ENCODE data around the gene ADAMTS12. TPM values are rescaled to one million over a fixed set of nuclear protein-coding genes. Genes with fewer than 3 reads are reported as not detected.
A peak's percentile ranks its signal among the peaks of the same experiment; 100 is the strongest.

The ADAMTS12 gene
- total and polyA plus RNA-seq, 2 experiments from 2014 or later: 9.1 to 17.1 TPM

GRCh38 chr5:33696411-33696810 lies 195.4 kb downstream of the ADAMTS12 start:
- ATAC-seq: no peak

More at GRCh38 chr5:33696411-33696810, 195.4 kb downstream of the ADAMTS12 start:
- Mint-ChIP-seq H3K36me3 (ENCODE audit: low read depth) (peaks cover 12% of the 10 kb centered on the region; the same call in 2 of the 3 replicates), H3K27me3 (ENCODE audit: insufficient read depth, low read depth, poor library complexity) (no peaks in the 10 kb centered on the region), H3K27ac (no peak overlapping the region), H3K4me3 (no peak overlapping the region), H3K9me3 (peaks cover 19% of the 10 kb centered on the region), H3K4me1 (peaks cover 7% of the 10 kb centered on the region; the same call in 2 of the 3 replicates)
- Histone ChIP-seq H3F3A (replicated peaks; ENCODE audit: low read depth) (no peaks in the 10 kb centered on the region), H3K27me3 (ENCODE audit: insufficient read depth) (no peaks in the 10 kb centered on the region), H3K4me2 (no peak overlapping the region), H3K36me3 (ENCODE audit: insufficient read depth) (0 out of 2 replicates have a peak, but pooled peaks cover 3% of the 10 kb centered on the region), H2AFZ (no peak overlapping the region), H3K79me2 (replicated peaks; ENCODE audit: insufficient read depth) (no peaks in the 10 kb centered on the region), H3K4me1 (ENCODE audit: insufficient read depth) (peaks cover 3% of the 10 kb centered on the region; the same call in 1 of the 2 replicates), H3K9me2 (ENCODE audit: insufficient read depth) (0 out of 2 replicates have a peak, but pooled peaks cover 6% of the 10 kb centered on the region), H3K4me3 (no peak overlapping the region), H4K20me1 (replicated peaks; ENCODE audit: insufficient read depth) (no peaks in the 10 kb centered on the region), H3K27ac (ENCODE audit: low read depth) (0 out of 2 replicates have a peak overlapping the region, but pooled peaks have one; percentile 3)
- TF ChIP-seq CTCF (conservative IDR thresholded peaks at IDR 0.05; ENCODE audit: low read depth in 2 of 2): no peak
- no peak for TF ChIP-seq JUNB (IDR thresholded peaks at IDR 0.05; ENCODE audit: unreplicated experiment)
- TF ChIP-seq EZH2 (IDR thresholded peaks at IDR 0.05; ENCODE audit: low read depth, unreplicated experiment): no peak
- TF ChIP-seq STAT1 (IDR thresholded peaks at IDR 0.05; ENCODE audit: unreplicated experiment): no peak
- TF ChIP-seq ETS1 (IDR thresholded peaks at IDR 0.05): no peak
- TF ChIP-seq EZH2phosphoT487 (IDR thresholded peaks at IDR 0.05; ENCODE audit: unreplicated experiment): no peak
- TF ChIP-seq NANOG (IDR thresholded peaks at IDR 0.05; ENCODE audit: borderline replicate concordance): no peak
- no peak for TF ChIP-seq ZNF114 (CRISPR knock-in tag; IDR thresholded peaks at IDR 0.05)
- TF ChIP-seq POLR2AphosphoS5 (IDR thresholded peaks at IDR 0.05; ENCODE audit: low read depth): no peak
- no peak for TF ChIP-seq REST (IDR thresholded peaks at IDR 0.05; ENCODE audit: unreplicated experiment)
- TF ChIP-seq ZNF462 (CRISPR knock-in tag; IDR thresholded peaks at IDR 0.05): no peak
- no peak for TF ChIP-seq CREB1 (CRISPR knock-in tag; IDR thresholded peaks at IDR 0.05; ENCODE audit: low read depth)
- no peak for TF ChIP-seq ZNF331 (CRISPR knock-in tag; IDR thresholded peaks at IDR 0.05; ENCODE audit: low read depth)
- DNase-seq (ENCODE audit: low spot score): no peak

Measured in GM23338 (cell line).